SK-N-MC (cell line): ENCODE measurements around the gene TMEM269.

Experiments
- EZH2 ChIP-seq: fragments of 200-600 bp; sonication (generic); IDR thresholded peaks from one replicate; pipeline ENCODE4 v1.6.1; 2017; ENCODE audit warnings: antibody characterized with exemption
- FOXP2 ChIP-seq: optimal IDR thresholded peaks from 2 replicates; pipeline ENCODE3; 2011; ENCODE audit warnings: mild to moderate bottlenecking, moderate library complexity; ENCODE audit not compliant: insufficient read depth; ENCODE audit errors: extremely low read length, control extremely low read depth
- POLR2AphosphoS5 ChIP-seq: IDR thresholded peaks from 2 replicates; pipeline ENCODE4 v1.6.1; 2012; ENCODE audit warnings: mild to moderate bottlenecking, low read depth, low read length, borderline replicate concordance

DNA sequence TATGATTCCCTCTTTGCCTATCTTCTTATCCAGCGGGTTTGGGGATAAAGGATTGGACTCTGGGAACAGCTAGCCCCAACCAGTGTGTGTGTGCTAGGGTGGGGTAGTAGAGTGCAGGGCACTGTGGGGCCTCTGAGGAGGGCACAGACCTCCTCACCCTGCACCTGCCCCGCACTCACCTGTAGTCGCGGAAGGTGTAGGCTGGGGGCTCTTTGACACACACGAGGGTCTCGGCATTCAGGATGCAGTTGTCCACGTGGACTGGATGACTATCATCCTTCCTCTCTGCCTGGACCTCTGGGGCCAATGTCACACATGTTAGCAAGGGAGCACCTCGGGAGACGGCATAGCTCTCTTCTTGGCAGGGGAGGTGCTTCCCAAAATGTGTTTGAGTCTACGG is 36.8 kb upstream of the TMEM269 start:
- TF ChIP-seq POLR2AphosphoS5 (no peak), EZH2 (no peak), FOXP2 (no peak)
